CD4-positive, alpha-beta T cell treated with Interleukin-15 for 4 hours (primary cell): ENCODE results near the gene BTF3L4.
"Not testable (repeated sequence)": the region's sequence is repeated elsewhere in the genome, so short reads cannot be mapped to it uniquely, and the experiment has no call there.

Source experiments
- DNase-seq: peaks from one replicate; pipeline ENCODE4 v3.0.0-alpha.2; 2020; ENCODE audit warnings: low spot score

The BTF3L4 gene

DNA sequence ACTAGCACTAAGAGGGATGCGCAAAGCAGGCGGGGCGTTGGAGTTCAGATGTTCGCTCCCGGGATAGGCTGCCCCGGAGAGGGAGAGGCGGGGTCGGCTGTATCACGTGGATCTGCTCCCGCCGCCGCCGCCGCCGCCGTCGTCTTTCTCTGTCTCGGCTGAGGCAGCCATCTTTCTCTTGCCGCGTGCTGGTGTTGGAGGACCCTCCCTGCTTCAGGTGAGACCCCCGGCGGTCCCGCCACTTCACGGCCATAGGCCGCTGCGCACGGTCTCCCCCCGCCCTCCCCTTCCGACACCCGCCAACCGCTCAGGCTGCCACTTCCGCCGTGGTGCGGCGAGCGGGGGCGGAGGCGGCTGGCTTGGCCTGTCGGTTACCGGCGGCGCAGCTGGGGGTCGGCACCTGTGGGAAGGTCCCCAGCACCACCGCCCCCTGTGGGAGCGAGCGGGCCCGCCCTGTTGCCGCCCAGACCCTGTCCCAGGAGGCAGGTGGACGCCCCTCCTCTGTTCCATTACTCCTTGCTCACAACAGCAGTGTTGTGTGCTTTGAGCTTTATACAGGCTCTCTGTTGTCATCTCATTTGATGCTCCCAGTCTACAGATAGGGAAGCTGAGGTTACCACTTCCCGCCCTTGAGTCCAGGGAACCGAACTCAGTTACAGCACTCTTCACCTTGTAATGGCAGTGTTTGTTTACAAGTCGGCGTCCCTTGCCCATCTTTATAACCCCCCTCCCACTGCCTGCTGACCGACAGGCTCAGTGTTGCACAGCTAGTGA, at the start of gene BTF3L4:
BTF3L4 (plus strand) TSS at position 133 of the 774 bp plus-strand sequence. CDS start 3,553 bp downstream, outside the sequence.
- DNase-seq: peak; percentile 89

DNA sequence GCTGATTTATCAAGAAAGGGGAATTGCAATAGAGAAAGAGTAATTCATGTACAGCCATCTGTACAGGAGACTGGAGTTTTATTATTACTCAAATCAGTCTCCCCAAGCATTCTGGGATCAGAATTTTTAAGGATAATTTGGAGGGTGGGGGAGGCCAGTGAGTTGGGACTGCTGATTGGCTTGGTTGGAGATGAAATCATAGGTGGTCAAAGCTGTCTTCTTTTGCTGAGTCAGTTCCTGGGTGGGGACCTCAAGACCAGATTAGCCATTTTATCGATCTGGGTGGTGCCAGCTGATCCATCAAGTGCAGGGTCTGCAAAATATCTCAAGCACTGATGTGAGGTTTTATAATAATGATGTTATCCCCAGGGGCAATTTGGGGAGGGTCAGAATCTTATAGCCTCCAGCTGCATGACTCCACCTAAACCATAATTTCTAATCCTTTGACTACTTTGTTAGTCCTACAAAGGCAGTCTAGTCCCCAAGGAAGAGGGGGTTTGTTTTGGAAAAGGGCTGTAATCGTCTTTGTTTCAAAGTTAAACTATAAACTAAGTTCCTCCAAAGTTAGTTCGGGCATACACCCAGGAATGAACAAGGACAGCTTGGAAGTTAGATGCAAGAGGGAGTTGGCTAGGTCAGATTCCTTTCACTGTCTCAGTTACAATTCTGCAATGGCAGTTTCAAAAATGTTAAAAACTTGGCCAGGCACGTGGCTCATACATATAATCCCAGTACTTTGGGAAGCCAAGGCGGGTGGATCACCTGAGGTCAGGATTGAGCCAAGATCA, 48.7 kb upstream of the BTF3L4 start:
- DNase-seq: no peak

DNA sequence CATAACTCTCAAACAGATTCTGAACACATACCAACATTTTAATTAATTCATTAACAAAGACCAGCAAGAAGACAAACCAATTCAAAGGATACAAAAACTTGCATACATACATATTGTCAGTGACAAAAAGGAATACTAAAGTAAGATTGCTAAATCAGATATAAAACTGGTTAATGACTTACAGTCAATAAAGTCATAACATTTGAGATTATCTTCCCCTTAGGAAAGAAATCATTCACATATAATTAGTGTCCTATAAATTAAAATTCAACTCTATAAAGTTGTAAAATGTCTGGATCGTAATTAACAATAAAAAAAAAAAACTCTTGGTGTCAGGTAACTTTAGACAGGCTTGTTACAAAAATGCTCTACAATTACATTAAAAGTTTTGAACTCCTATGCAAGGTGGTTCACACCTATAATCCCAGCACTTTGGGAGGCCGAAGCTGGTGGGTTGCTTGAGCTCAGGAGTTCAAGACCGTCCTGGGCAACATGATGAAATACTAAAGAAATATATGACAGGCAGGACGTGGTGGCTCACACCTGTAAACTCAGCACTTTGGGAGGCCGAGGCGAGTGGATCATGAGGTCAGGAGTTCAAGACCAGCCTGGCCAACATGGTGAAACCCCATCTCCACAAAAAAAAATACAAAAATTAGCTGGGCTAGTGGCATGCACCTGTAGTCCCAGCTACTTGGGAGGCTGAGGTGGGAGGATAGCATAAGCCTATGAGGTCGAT, 47.9 kb upstream of the BTF3L4 start:
- no peak for DNase-seq

DNA sequence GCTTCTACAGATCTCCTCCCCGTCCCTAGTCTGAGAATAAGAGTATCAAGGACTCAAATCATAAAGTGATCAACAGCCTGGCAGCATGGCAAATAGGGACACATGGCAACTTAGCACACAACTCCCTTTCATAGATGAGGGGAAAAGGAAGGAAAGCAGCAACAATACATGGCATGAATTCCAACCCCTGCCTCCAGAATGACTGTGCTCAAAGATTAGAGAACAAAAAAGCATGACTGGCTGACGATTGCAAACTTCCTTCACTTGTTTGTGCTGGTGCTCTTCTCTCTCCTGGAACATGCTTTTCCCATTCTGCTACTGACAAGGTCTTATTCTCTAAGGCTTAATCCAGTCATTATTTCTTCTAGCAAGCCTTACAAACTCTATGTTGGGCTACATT, 34.0 kb upstream of the BTF3L4 start:
- DNase-seq: no peak

DNA sequence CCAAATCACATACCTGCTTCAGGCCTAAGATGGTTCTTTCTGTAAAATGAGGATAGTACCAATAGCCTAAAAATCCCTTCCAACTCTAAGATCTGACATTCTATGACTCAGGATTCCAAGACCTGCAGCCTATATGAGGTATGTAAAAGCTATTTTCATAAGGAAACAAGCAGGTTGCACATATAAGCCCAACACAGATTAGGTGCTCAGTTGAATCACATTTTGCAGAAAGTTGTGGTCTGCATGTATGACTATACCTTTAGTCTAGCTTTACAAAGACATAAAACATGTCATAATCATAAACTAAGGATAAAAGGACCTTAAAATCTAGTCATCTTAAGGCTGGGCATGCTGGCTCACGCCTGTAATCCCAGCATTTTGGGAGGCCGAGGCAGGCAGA, 29.8 kb upstream of the BTF3L4 start:
- DNase-seq: no peak

DNA sequence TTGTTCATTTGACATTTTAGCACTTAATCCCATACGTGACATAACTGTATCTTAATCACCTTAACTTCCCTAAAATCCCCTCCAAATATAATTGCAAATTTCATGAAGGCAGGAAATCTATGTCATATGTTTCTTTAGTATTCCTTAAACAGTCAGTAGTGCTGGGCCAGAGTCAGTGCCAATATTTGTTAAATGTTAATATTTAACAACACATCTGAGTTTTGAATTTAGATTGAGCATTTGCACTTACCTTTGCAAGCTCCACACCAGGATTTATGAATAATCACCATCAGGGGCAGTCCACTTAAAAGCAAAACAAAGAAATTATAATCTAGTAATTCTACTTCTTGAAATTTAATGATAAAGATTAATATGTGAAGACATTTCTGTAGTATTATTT, 27.8 kb upstream of the BTF3L4 start:
- no peak for DNase-seq

DNA sequence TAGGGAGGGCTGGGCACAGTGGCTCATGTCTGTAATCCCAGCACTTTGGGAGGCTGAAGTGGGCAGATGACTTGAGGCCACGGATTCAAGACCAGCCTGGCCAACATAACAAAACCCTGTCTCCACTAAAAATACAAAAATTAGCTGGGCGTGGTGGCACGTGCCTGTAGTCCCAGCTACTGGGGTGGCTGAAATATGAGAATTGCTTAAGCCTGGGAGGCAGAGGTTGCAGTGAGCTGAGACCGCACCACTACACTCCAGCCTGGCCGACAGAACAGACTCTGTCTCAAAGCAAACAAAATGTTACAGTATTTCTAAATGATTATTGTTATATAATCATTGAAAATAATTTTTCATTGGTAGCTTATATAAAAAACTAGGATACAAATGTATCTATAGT, 27.3 kb upstream of the BTF3L4 start:
- DNase-seq: not testable (repeated sequence)

DNA sequence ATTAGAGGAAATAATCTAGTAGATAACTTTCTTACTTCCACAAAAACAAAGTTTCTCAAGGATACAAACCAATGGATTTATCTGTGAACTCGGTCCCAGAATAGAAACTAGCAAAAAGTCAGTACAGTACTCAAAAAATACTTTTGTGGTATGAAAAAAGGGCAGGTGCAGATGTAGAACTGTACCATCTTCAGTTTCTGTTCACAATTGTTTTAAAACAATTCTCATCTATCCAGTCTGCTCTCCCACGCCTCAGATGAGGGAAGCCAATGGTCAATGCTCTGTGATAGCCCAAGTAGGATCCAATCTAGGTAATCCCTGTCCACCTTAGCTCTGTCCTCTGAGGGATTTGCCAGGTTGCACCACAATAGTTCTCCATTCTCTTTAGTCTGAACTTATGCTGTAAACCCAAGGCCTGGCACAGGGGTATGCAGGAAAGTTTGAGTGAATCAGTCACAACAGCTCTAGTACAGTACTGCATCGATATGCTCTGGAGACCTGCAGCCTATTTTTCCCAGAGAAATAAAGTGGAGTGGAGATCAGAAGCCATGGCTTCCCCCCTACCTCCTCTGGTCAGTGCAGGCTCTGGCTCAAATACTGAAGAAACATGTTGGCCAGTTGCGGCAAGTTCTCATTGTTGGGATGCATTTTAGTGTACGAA, 23.8 kb upstream of the BTF3L4 start:
- DNase-seq: no peak

DNA sequence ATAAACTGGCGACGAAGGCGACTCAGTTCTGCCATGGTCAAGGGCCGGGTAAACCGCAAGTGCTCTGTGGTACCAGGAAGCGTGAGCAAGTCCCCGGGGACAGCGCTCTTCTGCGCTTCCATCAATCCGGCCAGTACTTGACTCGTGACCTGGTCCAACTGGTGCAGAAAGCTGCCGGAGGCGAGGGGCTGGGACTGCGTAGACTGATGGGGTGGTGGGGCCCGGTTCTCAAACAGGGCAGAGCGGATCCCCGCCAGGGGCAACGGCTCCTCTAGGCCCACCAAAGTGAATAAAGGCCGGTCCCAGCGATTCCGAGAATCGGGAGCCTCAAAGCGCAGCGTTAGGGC, 23.3 kb upstream of the BTF3L4 start:
- no peak for DNase-seq

DNA sequence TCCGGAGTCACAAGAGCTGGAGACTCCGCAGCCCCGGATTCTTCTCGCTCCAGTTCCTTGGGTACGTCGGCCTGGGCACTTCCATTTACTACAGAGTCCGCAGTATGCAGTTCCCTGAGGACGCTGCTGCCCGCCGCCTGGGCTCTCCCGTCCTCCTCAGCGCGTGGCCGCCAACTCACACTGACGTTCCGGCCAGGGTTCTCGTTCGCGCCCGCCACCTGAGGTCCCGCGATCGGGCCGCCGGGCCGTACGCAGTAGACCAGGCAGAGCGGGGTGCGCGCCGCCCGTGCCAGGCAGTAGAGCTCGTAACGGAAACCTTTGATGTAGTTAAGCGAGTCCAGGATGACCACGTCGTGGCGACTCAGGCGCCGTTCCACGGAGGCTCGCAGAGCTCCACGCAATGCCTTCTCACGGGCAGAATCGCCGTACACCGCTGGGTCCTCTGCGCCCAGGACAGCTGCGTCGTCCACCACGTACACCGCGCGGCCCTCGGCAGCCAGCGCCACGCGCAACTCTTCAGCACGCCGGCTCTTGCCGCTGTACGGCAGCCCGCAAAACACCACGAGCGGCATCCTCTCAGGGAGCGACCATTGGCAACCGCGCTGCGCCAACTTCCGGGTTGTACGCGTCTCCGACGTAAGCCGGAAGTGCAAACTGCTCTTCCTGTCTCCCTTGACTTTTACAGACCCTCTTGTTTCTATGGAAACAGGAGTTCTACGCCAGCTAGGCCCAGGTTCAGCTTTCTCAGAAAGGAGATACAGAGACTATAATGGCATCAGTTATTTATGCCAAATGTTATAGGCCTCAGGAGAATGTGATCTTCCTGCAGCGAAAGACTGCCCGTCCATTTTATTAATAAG, 22.7 kb upstream of the BTF3L4 start, which contains the start of gene KTI12:
KTI12 (minus strand) TSS at position 621 of the 860 bp plus-strand sequence; CDS start at position 572, 49 bp downstream.
- DNase-seq: peak; percentile 86

DNA sequence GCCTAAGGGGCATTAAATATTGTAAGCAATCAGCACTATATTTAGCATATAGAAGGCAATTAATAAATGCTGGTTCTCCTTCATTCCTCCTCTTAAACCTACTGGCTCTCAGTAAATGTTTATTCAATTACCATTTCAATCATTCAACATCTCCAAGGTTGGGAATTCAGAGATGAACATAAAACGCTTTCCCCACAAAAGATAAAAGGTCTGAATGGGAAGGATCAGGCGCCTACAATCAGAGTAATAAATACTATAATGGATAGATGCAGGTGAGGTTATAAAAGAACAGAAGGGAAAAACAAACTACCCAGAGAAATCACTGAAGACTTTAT, 22.1 kb upstream of the BTF3L4 start:
- DNase-seq: no peak

DNA sequence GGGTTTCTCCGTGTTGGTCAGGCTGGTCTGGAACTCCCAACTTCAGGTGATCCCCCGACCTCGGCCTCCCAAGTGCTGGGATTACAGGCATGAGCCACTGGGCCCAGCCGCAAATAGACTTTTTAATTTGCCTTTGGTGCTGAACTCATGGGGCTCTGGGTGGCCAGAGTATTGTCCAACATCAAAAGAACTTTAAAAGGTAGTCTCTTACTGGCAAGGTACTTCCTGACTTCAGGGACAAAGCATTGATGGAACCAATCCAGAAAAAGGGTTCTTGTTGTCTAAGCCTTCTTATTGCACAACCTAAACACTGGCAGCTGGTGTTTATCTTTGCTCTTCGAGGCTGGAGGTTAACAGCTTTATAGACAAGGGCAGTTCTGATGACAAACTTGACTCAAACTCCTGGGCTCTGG, 18.7 kb upstream of the BTF3L4 start:
- no peak for DNase-seq

DNA sequence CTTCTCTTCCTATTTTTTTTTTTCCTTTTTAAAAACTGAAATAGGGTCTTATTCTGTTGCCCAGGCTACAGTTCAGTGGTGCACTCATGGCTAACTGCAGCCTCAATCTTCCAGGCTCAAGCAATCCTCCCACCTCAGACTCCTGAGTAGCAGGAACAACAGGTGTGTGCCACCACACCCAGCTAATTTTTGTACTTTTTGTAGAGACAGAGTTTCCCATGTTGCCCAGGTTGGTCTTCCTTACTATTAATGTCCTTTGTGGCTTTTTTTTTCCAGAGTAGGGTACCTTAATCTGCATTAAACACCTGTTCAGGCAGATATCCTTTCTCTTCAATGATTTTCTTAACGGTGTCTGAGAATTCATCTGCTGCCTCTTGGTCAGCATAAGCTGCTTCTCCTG, 18.2 kb upstream of the BTF3L4 start:
- no peak for DNase-seq

DNA sequence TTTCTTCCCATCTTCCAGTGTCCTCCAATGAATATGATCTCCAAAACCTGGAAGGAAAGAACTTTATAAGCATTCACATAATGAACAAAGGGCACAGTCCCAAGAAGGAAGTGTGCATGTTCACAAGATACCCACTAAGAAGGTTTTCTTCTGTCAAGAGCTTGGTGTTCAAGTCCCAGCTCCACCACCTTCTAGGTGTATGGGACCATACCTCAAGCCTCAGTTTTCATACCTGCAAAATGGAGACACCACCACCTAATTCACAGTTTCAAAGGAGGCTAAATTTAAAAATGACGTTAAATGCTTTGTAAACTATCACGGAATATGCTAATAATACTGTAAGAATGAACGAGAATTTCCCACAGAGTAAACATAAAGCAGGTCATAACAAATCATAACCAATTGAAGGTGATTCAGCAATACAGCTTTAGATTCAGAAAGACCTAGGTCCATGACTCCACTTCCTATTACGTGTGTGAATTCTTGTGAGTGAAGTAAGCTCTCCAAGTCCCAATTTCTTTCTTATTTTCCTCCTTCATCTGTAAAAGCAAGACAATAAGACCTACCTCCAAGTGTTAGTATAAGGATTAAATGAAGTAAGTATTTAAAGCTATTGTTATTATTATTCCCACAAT, 14.4 kb upstream of the BTF3L4 start:
- DNase-seq: no peak

DNA sequence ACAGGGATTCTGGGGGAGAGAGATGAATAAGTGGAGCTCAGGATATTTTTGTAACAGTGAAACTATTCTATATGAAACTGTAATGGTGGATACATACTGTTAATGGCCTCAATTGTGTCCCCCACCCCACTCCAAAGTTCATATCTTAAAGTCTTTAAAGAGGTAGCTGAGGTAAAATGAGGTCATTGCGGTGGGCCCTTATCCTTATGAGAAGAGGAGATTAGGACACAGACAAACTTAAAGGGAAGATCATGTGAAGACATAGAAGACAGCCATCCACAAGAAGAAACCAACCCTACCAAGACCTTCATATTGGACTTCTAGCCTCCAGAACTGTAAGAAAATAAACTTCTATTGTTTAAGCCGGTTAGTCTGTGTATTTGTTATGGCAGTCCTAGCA, 10.9 kb upstream of the BTF3L4 start:
- no peak for DNase-seq

DNA sequence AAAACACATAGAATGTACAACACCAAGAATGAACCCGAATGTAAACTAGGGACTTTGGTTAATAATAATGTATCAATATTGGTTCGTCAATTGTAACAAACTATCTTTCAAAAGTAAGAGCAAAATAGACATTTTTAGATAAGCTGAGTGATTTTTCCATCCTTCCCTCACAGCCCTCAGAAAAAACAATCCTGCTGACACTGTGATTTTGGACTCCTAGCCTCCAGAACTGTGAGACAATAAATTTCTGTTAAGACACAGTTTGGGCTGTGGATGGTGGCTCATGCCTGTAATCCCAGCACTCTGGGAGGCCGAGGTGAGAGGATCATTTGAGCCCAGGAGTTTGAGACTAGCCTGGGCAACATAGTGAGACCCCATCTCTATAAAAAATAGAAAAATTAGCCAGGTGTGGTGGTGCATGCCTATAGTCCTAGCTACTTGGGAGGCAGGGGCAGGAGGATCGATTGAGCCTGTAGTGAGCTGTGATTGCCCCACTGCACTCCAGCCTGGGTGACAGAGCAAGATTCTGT, 10.4 kb upstream of the BTF3L4 start:
- DNase-seq: not testable (repeated sequence)

DNA sequence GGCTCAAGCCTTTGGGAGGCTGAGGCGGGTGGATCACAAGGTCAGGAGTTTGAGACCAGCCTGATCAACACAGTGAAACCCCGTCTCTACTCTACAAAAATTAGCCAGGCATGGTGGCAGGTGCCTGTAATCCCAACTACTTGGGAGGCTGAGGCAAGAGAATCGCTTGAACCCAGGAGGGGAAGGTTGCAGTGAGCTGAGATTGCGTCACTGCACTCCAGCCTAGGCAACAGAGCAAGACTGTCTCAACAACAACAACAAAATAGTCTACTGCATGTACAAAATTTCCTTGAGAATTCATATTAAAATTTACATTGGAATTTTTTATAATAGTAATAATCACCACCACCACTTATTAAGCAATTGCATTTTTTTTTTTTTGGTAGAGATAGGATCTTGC, 6.8 kb upstream of the BTF3L4 start:
- DNase-seq: not testable (repeated sequence)

DNA sequence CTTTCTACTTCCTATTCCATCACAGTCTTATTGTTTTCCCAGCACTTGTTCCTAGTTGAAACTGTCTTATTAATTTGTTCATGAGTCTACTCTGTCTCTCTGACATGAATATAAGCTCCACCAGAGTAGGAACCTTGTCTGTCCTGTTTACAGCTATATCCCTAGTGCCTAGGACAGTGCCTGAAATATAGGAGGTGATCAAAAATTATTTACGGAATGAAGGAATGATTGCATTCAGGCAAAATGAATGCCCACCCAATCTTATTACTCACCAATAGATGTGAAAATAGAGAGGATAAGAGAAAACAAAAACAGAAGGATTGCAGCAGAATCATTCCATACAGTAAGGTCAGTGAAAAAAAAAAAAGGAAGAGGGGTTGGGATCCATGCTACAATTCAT, 2.2 kb upstream of the BTF3L4 start:
- DNase-seq: no peak

DNA sequence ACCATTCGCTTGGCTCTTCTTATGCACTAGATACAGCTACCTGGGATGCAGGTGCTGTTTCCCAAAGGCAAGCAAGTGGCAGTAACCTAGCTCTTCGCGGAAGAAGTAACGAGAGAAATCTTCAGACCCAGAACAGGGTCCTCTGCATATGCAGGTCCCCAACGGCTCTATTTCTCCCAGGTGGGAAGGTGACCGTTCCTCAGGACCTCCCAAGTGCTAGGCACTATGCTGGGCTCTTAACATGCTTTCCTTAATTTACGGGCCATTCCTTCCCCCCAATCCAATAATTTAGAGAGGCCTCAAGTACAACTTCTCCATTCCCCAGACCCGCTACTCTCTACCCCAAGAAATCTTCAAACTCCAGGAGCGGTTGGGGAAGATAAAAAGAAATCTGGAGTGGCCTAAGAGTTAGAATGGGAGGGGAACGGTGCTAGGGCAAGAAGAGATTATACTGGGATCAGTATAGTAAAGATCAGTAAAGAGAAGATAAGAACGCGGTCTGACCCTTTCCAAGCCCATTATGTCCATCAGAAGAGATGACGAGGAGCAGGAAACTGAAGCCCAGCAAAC, 1.5 kb upstream of the BTF3L4 start:
- no peak for DNase-seq
